IPS DF 6.9 (cell line): ENCODE results near the gene ASTN1.

ENCODE experiments used
- DNase-seq: peaks from one replicate; pipeline ENCODE4 v3.0.0-alpha.2; 2013; ENCODE audit warnings: low read depth, low spot score
- H3K27ac ChIP-seq: one replicate; pipeline ENCODE4 v1.5.1; 2013; ENCODE audit warnings: low read length, control low read depth
- H3K27me3 ChIP-seq: 2 replicates; pipeline ENCODE4 v1.6.1; 2013; ENCODE audit warnings: mild to moderate bottlenecking, low read length; ENCODE audit not compliant: control insufficient read depth, insufficient read depth
- H3K36me3 ChIP-seq: 2 replicates; pipeline ENCODE4 v1.6.1; 2013; ENCODE audit warnings: low read length; ENCODE audit not compliant: control insufficient read depth, insufficient read depth
- H3K4me1 ChIP-seq: 2 replicates; pipeline ENCODE4 v1.6.1; 2013; ENCODE audit warnings: low read length; ENCODE audit not compliant: control insufficient read depth, insufficient read depth
- H3K4me3 ChIP-seq: 2 replicates; pipeline ENCODE4 v1.5.1; 2013; ENCODE audit warnings: mild to moderate bottlenecking, low read length
- H3K9me3 ChIP-seq: 2 replicates; pipeline ENCODE4 v1.6.1; 2013; ENCODE audit warnings: low read length, inconsistent platforms; ENCODE audit not compliant: control insufficient read depth, insufficient read depth
- WGBS: extraction: QIAGEN DNeasy Blood & Tissue Kit; methylation state at CpG from one replicate; pipeline ENCODE4 v1.1.7; 2013; ENCODE audit warnings: mixed read lengths, missing lambda C conversion rate; ENCODE audit not compliant: insufficient read length, insufficient coverage; 5-methylcytosine and 5-hydroxymethylcytosine counted together

The ASTN1 gene

DNA sequence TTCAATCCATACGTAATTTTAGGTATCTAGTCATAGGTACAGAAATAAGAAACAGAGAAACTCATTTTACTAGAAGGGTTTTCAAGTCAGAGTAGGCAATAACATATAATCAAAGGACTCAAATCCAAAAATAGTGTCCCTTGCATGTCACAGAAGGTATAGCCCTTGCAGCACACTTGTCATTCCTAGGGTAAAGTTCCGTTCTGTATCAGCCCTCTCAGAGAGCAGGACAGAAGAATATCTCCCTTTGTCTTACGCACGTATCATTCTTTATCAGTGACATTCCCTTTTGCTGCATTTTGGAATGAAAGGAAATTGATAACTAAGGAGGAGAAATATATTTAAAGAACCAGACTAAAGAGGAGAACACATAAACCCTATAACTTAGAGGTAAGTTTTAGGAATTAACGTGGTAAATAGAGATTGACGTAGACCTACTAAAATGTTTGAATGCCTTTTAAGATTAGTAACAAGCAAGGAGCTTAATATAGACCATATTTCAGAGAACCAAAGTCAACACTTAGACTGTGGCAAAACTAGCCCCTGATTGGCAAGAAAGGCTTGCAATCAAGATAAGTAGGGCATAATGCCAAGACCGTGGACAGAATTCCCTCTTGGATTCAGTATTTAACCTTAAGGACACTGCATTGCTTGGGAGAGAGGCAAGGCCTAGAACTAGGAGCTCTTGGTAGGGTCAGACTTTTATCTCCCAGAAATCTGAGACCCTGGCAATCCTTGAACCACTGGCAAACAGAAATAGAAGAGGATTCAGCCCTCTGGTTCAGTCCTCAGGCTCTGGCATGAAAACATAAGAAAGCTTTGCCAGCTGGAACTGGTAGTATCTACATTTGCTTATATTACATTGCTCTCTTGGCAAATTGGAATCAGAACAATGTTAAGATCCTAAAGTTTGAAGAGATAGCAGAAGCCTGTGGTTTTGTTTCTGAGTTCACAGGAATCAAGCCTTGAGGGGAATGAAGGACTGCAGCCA lies 232.1 kb downstream of the ASTN1 start:
- Histone ChIP-seq H3K36me3 (no peaks in the 10 kb centered on the region), H3K4me3 (no peak overlapping the region), H3K27me3 (no peaks in the 10 kb centered on the region), H3K9me3 (no peaks in the 10 kb centered on the region), H3K4me1 (no peaks in the 10 kb centered on the region), H3K27ac (no peak overlapping the region)
- WGBS = no CpG with 5 or more reads among the region's 7 CpGs
- no peak for DNase-seq

DNA sequence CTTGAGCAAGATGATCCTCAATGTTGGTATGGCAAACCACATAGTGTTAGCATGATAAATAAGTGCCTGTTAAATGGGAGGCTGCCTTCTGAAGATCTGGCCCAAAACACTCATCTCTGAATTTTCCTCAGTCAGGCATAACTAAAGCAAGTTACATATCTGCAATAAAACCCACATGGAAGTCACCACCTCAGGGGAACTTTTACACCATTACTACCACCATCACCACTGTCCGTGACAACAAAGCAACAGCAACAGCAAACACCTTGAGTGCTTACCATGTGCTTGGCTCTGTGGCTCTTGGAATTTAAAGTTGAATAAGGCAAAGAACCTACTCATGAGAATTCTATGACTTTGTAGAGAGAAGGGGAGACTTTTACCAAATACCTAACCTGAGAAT lies 233.0 kb downstream of the ASTN1 start:
- whole genome bisulfite sequencing = no CpG with 5 or more reads among the region's 1 CpG

DNA sequence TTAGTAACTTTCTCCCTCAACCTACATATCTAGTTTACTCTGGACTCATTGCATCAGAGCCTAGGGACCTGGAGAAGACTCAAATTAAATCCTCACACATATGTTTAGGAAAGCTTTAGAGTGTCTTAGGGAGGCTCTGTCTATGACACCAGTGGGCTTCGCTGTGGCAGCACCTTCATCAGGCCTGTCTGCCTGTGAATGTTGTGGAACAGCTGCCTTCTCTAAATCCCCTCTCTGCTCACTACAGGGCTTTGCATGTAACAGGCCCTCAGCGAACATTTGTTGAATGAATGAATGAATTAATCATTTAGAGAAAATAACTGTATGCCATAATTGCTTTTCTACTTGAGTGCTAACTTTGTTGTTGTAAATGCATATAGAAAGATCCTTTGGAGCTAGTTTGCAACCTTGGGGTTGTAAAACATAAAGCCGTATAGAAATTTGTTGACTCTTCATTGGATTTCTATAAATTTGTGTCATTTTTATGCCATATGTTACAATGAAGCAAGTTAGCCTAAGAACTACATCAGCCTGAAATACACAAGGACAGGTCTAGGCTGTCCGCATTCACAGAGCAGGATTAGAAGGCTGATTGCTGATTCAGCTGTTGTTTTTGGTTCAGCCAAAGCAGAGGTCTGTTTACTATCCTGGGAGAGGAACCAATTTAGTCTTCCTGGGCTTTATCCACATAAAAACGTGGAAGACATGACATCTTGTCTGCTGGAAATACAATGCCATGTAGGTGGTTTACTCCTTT lies 238.0 kb downstream of the ASTN1 start:
- Histone ChIP-seq H3K27me3 (no peaks in the 10 kb centered on the region), H3K4me1 (no peaks in the 10 kb centered on the region), H3K9me3 (no peaks in the 10 kb centered on the region), H3K27ac (no peak overlapping the region), H3K36me3 (no peaks in the 10 kb centered on the region), H3K4me3 (no peak overlapping the region)
- no peak for DNase-seq
- WGBS = no CpG with 5 or more reads among the region's 5 CpGs

More for the DNA sequence above, 233.0 kb downstream of the ASTN1 start:
- Histone ChIP-seq H3K9me3 (no peaks in the 10 kb centered on the region), H3K4me1 (no peaks in the 10 kb centered on the region), H3K4me3 (no peak overlapping the region), H3K36me3 (no peaks in the 10 kb centered on the region), H3K27me3 (no peaks in the 10 kb centered on the region), H3K27ac (no peak overlapping the region)
- DNase-seq = no peak

GRCh38 chr1:176925223-176925622 lies 239.3 kb downstream of the ASTN1 start:
- no peaks in the 10 kb centered on the region for H3K27me3 ChIP-seq
- H3K4me1 ChIP-seq = no peaks in the 10 kb centered on the region
- DNase-seq = no peak
- no peaks in the 10 kb centered on the region for H3K36me3 ChIP-seq
- no CpG with 5 or more reads among the region's 5 CpGs for WGBS
- no peak overlapping the region for H3K4me3 ChIP-seq
- H3K9me3 ChIP-seq = no peaks in the 10 kb centered on the region
- no peak overlapping the region for H3K27ac ChIP-seq

DNA sequence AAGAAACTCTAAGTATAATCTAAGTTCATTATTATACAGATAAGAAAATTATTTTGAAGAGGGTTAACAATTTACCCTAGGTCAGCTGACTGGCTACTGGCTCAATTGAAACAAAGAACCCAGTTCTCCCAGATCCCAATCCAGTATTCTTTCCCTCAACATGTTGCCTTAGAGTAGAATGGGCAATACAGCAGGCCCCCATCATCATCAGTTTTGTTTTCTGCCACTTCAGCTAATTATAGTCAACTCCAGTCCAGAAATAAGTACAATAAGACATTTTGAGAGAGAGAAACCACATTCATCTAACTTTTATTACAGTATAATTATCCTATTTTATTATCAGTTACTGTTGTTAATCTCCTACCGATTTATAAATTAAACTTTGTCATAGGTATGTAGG lies 241.2 kb downstream of the ASTN1 start:
- Histone ChIP-seq H3K4me3 (no peak overlapping the region), H3K9me3 (no peaks in the 10 kb centered on the region), H3K36me3 (no peaks in the 10 kb centered on the region), H3K4me1 (no peaks in the 10 kb centered on the region), H3K27me3 (no peaks in the 10 kb centered on the region), H3K27ac (no peak overlapping the region)
- DNase-seq = no peak
- no CpG with 5 or more reads among the region's 1 CpG for WGBS

DNA sequence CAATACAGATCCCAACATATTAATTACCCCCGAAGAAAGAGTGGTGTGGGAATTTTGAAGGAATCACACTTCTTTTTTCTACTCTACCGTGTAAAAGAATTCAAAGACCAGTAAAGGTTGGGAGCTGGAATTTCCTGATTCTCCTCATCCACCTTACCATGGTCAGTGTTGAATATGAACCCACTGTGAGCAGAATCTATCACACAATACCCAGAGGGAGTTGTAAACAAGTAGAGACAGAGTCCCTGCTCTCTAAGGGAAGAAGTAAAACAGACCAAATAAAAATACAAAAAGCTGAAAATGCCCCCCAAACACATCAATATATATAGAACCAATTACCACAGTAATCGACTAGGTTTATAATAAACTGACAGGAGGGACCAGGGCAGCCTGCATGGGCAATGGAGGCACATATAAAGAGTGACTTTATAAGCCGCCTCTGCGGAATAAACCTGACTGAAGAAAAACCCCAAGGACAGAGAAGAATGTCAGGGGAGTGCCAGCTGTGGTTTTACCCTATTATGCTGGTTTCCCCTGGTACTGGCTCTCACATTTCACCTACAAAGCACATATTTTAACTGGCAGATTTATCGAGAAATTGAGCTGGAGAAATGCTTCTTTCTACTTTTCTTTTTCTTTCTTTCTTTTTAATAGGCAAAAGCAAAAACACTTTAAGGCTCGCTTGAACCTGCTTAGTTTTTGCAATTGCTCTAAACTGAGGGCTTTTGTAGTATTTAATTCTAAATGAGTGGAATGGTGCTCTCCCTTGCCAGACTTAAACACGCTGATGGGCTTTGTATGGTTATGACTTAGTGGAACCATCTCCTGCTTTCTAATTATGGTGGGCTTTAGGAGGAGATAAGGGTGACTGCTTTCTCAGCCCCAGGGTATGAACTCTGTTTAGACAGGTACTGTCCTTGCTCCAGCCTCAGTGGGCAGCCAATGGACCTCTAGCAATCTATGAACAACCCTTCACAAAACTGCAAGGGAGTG lies 244.8 kb downstream of the ASTN1 start:
- Histone ChIP-seq H3K9me3 (no peaks in the 10 kb centered on the region), H3K36me3 (no peaks in the 10 kb centered on the region), H3K27me3 (no peaks in the 10 kb centered on the region), H3K4me3 (no peak overlapping the region), H3K27ac (no peak overlapping the region), H3K4me1 (no peaks in the 10 kb centered on the region)
- DNase-seq = no peak
- no CpG with 5 or more reads among the region's 8 CpGs for WGBS

DNA sequence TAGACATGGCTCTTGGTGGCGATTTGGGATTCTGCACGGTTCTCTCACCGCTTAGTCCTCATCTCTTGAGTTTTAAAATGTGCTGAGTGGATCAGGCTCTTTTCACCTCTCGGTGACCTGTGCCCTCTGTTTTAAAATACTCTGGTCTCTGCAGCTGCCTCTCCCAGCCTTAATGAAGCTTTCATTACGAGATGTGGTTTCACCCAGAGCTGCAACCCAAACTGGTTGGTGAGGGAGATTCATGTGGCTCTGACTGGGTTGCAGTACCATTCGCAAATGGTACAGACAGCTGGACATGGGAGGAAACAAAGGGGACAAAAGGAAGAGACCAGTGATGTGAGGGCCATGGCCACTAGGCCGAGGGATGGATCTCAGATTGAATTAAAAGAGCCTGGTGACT lies 258.9 kb downstream of the ASTN1 start:
- Histone ChIP-seq H3K36me3 (no peaks in the 10 kb centered on the region), H3K9me3 (no peaks in the 10 kb centered on the region), H3K27me3 (no peaks in the 10 kb centered on the region), H3K4me1 (peaks cover 1% of the 10 kb centered on the region; the same call in 1 of the 2 replicates), H3K4me3 (no peak overlapping the region), H3K27ac (no peak overlapping the region)
- WGBS = no CpG with 5 or more reads among the region's 7 CpGs
- no peak for DNase-seq

- DNase-seq = no peak
- H3K4me1 ChIP-seq = peaks cover 1% of the 10 kb centered on the region; the same call in 1 of the 2 replicates
- H3K9me3 ChIP-seq = no peaks in the 10 kb centered on the region
- no peak overlapping the region for H3K4me3 ChIP-seq
- H3K36me3 ChIP-seq = no peaks in the 10 kb centered on the region
- no CpG with 5 or more reads among the region's 19 CpGs for WGBS
- no peaks in the 10 kb centered on the region for H3K27me3 ChIP-seq
- no peak overlapping the region for H3K27ac ChIP-seq
Observed at GRCh38 chr1:176904057-176904751, 260.3 kb downstream of the ASTN1 start.

DNA sequence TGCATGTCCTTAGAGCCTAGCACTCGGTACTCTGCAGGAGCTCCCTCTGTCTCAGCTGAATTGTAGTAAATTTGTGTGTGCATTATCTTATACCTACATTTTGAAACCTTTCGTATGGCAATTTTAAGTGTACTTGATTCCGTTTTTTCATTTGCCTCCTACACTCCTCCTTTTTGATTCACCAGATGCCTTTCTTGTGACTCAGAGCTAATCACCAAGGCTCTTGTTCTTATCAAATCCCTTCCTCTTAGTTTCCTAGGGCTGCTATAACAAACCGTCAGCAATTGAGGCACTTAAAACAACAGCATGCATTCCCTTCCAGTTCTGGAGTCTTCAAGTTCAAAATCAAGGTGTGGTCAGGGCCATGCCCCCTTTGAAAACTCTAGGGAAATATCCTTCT lies 261.0 kb downstream of the ASTN1 start:
- Histone ChIP-seq H3K9me3 (no peaks in the 10 kb centered on the region), H3K27me3 (no peaks in the 10 kb centered on the region), H3K4me3 (no peak overlapping the region), H3K27ac (no peak overlapping the region), H3K36me3 (no peaks in the 10 kb centered on the region), H3K4me1 (peaks cover 1% of the 10 kb centered on the region; the same call in 1 of the 2 replicates)
- no peak for DNase-seq
- no CpG with 5 or more reads among the region's 4 CpGs for WGBS
